DND-41 (cell line): ENCODE results near the gene BMERB1.

Source experiments
- EZH2 ChIP-seq: IDR thresholded peaks from 3 replicates; pipeline ENCODE4 v1.6.1; 2012; ENCODE audit warnings: borderline replicate concordance, low read depth, mild to moderate bottlenecking, moderate library complexity, low read length, inconsistent platforms; ENCODE audit not compliant: severe bottlenecking
- TF ChIP-seq, protein P1 (sequence below): IDR thresholded peaks from 2 replicates; pipeline ENCODE4 v1.5.1; 2012; ENCODE audit warnings: borderline replicate concordance, low read length, moderate library complexity, mild to moderate bottlenecking; ENCODE audit not compliant: poor library complexity, severe bottlenecking; ENCODE audit errors: extremely low read depth

DNA sequence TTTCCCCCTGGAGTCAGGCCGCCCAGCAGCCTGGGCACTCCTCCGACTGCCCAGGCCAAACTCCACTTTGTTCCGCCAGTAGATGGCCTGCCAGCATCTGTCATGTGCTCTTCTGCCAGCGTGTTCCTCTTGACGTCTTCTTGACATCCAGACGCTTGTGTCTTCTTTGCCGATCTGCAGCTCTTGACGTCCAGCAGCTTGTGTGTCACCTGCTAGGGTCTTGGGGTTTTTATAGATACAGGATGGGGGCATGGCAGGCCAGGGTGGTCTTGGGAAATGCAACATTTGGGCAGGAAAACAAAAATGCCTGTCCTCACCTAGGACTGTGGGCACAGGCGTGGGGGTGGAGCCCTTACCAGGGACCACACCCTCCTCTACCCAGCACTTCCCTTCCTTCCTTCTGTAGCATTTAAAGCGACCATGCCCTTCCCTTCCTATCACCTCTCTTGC is 88.7 kb downstream of the BMERB1 start:
- TF ChIP-seq, protein P1, sequence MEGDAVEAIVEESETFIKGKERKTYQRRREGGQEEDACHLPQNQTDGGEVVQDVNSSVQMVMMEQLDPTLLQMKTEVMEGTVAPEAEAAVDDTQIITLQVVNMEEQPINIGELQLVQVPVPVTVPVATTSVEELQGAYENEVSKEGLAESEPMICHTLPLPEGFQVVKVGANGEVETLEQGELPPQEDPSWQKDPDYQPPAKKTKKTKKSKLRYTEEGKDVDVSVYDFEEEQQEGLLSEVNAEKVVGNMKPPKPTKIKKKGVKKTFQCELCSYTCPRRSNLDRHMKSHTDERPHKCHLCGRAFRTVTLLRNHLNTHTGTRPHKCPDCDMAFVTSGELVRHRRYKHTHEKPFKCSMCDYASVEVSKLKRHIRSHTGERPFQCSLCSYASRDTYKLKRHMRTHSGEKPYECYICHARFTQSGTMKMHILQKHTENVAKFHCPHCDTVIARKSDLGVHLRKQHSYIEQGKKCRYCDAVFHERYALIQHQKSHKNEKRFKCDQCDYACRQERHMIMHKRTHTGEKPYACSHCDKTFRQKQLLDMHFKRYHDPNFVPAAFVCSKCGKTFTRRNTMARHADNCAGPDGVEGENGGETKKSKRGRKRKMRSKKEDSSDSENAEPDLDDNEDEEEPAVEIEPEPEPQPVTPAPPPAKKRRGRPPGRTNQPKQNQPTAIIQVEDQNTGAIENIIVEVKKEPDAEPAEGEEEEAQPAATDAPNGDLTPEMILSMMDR: no peak
- TF ChIP-seq EZH2: no peak
